NOMO-1 treated with DMSO at 0.1 percent for 48 hours (cell line): ENCODE results near the gene MPRIP.

ENCODE experiments used
- DNase-seq: peaks from one replicate; lab custom pipeline; 2025; ENCODE audit not compliant: unreplicated experiment; lab: John Stamatoyannopoulos, UW

The MPRIP gene

GRCh38 chr17:17050346-17051345, 8.4 kb downstream of the MPRIP start:
- DNase-seq, result no peak

DNA sequence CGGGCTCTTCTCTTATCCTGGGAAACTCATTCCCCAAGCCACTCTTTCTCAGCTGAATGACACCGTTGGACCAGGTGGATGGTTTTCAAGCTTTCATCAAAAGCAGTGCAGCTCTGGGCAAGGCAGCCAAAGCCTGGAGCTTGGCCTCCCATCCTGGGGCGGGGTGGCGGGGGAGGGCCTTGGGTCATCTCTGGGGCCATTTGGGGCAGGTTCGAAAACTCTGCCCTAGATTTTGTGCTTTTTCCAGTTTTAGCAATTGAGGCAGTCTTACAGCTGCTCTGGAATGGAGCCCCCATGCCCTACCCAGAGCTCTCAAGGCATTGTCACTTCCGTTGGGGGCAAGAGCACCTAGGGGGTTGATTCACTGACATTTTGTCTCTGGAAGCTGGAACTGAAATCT, 9.1 kb downstream of the MPRIP start:
- DNase-seq, result no peak

DNA sequence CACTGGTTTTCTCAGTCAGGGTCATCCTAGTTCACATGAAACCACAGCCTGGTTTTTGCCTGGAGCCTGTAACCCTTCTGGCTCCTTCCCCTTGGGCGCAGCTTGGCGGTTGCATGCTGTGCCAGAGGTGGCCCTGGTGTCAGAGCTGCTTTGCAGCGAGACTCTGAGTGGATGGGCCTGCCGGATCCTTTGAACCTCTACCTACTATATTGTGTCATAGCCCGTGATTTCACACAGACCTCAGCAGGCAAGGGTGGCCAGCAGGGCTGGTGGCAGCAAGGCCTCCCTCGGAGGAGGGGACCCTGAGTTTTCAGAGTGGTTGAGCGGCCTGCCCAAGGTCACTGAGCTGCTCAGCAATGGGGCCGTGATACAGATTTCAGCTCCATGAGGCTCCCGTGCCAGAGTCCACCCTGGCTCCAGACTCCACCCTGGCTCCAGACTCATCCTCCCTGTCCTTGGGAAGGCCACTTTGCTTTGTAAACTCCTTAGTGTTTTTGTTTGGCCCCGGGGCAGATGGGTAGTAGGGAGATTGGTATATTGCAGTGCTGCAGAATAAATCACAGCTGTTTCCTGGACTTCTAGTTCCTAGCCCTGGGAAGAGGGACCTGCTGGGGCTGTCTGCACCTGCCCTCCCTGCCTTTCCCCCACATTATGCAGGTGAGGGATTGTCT, 9.7 kb downstream of the MPRIP start:
- DNase-seq, result peak; percentile 33

- peak; percentile 27 for DNase-seq
Observed at GRCh38 chr17:17052462-17053221, 10.4 kb downstream of the MPRIP start.

DNA sequence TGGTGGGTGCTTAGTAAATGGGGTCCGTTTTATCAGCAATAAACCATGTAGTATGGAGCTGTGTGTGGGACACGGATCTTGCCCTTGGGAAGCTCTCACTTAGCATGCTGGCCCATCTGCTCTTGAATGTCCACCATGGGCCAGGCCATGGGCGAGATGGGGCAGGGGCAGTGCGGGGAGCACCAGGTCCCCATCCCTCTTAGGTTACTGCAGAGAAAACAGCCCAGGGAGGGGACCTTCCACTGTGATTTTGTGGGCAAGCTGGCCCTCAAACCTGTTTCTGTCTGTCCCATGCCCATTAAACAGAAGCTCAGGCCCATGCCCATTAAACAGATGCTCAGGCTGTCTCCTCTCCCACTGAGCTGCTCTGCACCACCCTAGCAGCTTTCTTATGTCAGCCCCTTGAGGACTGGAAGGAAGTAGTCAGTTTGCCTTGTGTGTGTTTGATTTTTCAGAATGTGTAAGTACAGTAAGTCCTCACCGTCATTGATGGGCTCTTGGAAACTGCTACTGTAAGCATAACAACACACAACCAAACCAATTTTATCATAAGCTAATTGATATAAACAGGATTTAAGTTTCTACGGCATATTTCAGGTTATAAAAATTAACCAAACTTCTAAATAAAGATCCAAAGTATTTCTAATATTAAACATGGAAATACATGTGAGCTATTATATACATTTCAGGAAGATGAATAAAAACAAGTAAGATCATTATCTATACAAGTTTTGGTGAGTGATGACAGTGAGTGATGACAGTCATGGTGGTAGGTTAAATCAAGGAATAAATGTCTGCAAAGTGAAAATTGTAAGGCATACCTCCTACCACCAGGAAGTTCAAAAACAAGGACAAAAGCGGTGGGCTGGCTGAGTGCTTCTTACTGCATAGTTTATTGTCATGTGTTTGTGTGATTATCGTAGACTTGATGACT, 11.5 kb downstream of the MPRIP start:
- no peak for DNase-seq

GRCh38 chr17:17054636-17055035, 12.4 kb downstream of the MPRIP start:
- no peak for DNase-seq

- no peak for DNase-seq
Observed at GRCh38 chr17:17055286-17056155, 13.3 kb downstream of the MPRIP start.

DNA sequence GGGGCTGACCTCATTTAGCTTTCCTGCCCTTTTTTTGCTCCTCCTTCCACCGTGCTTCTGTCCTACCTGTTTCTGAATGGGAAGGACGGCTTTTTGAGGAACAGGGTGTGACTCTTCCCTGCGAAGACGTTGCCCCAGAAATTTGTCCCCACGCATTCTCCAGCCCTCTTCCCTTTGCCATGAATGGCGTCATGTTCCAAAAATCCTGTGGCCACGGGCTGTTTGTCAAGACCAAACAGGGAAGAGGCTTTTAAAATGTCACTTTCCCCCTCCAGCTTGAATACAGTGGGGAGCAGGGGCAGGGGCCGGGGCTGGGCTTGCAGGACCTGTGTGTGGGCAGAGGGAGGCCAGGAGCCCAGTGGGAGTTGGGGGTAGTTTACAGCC, 13.9 kb downstream of the MPRIP start:
- no peak for DNase-seq

GRCh38 chr17:17057057-17057551, 14.8 kb downstream of the MPRIP start:
- DNase-seq, result no peak

DNA sequence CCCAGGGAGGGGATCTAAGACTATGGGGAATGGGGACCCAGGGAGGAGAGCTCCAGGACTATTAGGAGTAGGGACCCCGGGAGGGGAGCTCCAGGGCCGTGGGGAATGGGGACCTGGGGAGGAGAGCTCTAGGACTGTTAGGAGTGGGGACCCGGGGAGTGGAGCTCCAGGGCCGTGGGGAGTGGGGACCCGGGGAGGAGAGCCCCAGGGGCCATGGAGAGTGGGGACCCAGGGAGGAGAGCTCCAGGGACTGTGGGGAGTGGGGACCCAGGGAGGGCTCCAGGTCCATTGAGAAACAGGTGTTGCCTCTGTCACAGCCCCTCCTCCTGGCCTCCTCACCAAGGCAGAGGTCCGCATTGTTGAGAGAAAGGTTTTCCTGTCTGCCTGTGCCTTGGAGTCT, 16.0 kb downstream of the MPRIP start:
- DNase-seq, result no peak

- DNase-seq, result no peak
Observed at GRCh38 chr17:17059301-17059890, 17.1 kb downstream of the MPRIP start.

DNA sequence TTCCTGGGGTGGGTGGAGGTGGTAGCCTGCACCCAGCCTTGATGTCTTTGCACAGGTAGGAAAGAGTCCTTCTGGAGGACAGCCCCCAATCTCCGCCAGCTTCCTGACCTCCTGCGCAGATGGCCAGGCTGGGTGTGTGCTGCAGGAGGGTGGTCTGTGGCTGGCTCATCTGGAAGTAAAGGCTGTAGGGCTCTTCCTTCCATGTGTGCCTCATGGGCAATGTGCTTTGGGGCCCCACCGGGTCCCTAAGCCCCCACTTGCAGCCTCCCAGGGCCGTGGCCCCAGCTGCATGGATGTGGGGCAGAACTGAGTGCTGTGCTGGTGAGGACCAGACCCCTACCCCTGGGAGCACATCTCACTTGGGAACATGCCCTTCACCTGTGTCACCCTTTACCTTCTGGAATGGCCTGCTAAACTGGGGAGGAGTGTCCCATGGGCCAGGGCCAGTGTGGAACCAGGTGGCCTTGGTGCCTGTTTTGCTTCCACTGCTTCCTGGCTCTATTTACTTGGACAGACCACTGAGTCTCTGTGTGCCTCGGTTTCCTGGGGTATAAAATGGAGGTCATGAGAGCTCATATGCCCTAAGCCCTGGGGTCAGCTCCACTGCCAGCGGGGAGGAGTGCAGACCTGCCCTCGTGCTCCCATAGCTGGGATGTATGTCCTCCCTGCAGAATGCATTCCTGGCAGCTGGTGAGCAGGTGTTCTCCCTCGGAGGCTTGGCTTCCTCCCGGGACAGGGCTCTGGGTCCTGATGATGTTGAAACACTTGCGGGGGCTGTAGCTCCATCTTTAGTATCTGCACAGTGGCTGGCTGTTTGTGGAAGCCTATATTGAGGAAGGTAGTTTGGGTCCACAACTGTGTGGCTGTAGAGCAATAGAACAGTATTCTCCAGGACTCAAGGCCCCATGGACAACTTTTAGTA, 18.0 kb downstream of the MPRIP start:
- no peak for DNase-seq

DNA sequence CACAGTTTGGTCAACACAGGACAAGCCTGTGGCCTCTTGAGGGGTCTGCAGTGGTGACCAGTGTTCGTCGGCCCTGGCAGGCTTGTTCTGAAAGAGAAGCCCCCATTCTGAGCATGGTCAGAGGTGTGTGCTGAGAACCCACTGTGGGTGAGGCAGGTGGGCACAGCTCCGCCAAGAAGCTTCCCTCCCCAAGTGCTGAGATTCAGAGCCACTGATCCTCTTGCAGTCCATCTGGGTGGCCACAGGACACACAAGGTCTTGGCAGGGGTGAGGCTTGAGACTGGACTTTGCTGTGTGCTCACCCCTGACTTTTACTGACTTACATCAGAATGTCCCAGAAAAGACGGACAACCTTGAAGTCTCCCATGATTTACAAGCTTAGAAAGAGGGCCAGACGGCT, 18.7 kb downstream of the MPRIP start:
- DNase-seq, result no peak

- no peak for DNase-seq
Observed at GRCh38 chr17:17061516-17061915, 19.3 kb downstream of the MPRIP start.

- DNase-seq, result no peak
Observed at GRCh38 chr17:17062356-17062755, 20.1 kb downstream of the MPRIP start.

GRCh38 chr17:17062866-17063265, 20.6 kb downstream of the MPRIP start:
- no peak for DNase-seq

- DNase-seq, result no peak
Observed at GRCh38 chr17:17063546-17064122, 21.4 kb downstream of the MPRIP start.
